ENCODE data around the gene TUT4.

- TF ChIP-seq CTCF (IDR thresholded peaks at IDR 0.05): no peak
- TF ChIP-seq POLR2A (IDR thresholded peaks at IDR 0.05): no peak
These were observed 21.5 kb downstream of the TUT4 start for GRCh38 chr1:52531249-52531872.

Measured in breast epithelium (tissue), 3 donors.